NCI-H1105 treated with DMSO at 0.1 percent for 48 hours (cell line): ENCODE results near the gene NOC4L.

Experiments
- DNase-seq: peaks from one replicate; lab custom pipeline; 2025; lab: John Stamatoyannopoulos, UW

Gene NOC4L

GRCh38 chr12:132197581-132198354 lies 53.5 kb downstream of the NOC4L start:
- no peak for DNase-seq

- DNase-seq, result no peak
Measured at GRCh38 chr12:132199101-132199500, 54.8 kb downstream of the NOC4L start.

- no peak for DNase-seq
Measured at GRCh38 chr12:132199526-132200319, 55.5 kb downstream of the NOC4L start.

DNA sequence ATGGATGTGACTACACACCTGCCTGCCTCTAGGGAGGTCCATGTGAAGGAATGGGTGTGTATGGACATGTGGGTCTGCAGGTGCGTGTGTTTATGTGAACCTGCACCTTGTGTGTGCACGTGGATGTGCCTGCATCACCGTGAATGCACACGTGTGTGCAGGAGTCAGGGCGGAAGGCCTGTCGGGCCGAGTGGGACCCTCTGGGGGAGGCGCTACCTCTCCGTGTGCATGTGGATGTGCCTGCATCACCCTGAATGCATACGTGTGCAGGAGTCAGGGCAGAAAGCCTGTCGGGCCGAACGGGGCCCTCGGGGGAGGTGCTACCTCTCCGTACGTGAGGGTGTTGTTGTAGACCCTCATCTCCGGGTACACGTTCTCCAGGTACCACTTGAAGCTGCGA lies 56.5 kb downstream of the NOC4L start:
- DNase-seq, result no peak

DNA sequence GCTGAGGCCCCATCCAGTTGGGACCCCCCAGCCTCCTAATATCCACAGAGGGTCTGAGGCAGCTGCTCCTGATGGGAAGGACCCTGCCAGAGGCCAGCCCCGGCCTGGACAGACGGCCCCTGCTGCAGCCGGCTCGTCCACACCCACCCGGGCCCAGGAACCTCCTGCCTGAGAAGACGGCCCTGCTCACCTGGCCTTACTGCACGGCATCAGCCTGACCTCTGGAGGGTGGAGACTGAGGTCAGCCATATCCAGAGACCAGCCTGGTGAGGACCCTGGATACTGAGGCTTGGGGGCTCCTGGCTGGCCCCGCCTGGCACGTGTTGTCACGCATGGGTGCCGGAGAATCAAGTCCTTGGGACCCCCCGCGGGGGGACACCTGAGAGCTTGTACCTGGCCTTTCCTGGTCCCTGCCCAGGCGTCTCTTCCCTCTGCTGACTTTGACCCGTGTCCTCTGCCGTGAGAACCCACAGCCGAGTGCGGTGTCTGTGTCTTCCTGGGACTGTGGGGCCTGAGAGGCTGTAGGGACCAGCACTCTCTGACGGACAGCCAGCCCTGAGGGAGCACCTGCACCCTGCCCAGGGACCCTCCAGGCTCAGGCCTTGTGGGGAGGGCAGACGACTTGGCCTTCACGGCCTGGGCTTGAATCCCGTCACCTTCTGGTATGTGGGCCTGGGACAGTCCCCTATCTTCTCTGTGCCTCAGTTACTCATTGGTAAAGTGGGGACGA lies 57.3 kb downstream of the NOC4L start:
- DNase-seq, result no peak
